Fibroblast of pulmonary artery (primary cell): ENCODE measurements around the gene DHFR.

ENCODE experiments used
- DNase-seq: peaks from one replicate; pipeline ENCODE4 v3.0.0-alpha.2; 2010; ENCODE audit warnings: low read depth
- H3K4me3 ChIP-seq: replicated peaks from 2 replicates; pipeline ENCODE4 v1.5.1; 2011; ENCODE audit warnings: low read depth, mild to moderate bottlenecking, control low read depth, low read length, moderate library complexity
- CTCF ChIP-seq: IDR thresholded peaks from 2 replicates; pipeline ENCODE4 v1.5.1; 2011; ENCODE audit warnings: mild to moderate bottlenecking, control low read depth, low read length, inconsistent platforms; ENCODE audit errors: missing control alignments

The DHFR gene

GRCh38 chr5:80634193-80634592 is 20.6 kb downstream of the DHFR start:
- no peak for DNase-seq
- TF ChIP-seq CTCF, result no peak
- H3K4me3 ChIP-seq, result no peak overlapping the region

- DNase-seq, result no peak
- H3K4me3 ChIP-seq, result no peak overlapping the region
- no peak for TF ChIP-seq CTCF
Measured at GRCh38 chr5:80632700-80633099, 22.1 kb downstream of the DHFR start.

GRCh38 chr5:80631278-80632259 is 23.2 kb downstream of the DHFR start:
- TF ChIP-seq CTCF, result no peak

GRCh38 chr5:80629281-80629680 is 25.5 kb downstream of the DHFR start:
- no peak for DNase-seq
- no peak overlapping the region for H3K4me3 ChIP-seq
- no peak for TF ChIP-seq CTCF

More at GRCh38 chr5:80631278-80632259, 23.2 kb downstream of the DHFR start:
- DNase-seq, result no peak
- no peak overlapping the region for H3K4me3 ChIP-seq

- H3K4me3 ChIP-seq, result no peak overlapping the region
- DNase-seq, result no peak
- no peak for TF ChIP-seq CTCF
Measured at GRCh38 chr5:80625230-80625629, 29.6 kb downstream of the DHFR start.

GRCh38 chr5:80623999-80624398 is 30.8 kb downstream of the DHFR start:
- TF ChIP-seq CTCF, result no peak
- no peak for DNase-seq
- H3K4me3 ChIP-seq, result no peak overlapping the region
